Measurements from ENCODE around the gene RBBP8.

Gene RBBP8

GRCh38 chr18:22943847-22944246 is 10.7 kb downstream of the RBBP8 start:
- no peaks in the 10 kb centered on the region for H4K20me1 ChIP-seq (ENCODE audit: insufficient read depth)
- no peak for TF ChIP-seq CTCF (conservative IDR thresholded peaks at IDR 0.05; ENCODE audit: low read depth, low read length)
- H3K27ac ChIP-seq: no peak overlapping the region
- no peak overlapping the region for H3K4me3 ChIP-seq (IDR thresholded peaks at IDR 0.05; ENCODE audit: insufficient read depth, low read depth, low read length)
- no peak overlapping the region for H3K9ac ChIP-seq
- H3K79me2 ChIP-seq (ENCODE audit: insufficient read depth, low read depth): peaks cover 22% of the 10 kb centered on the region; the same call in 1 of the 2 replicates
- H2AFZ ChIP-seq (ENCODE audit: low read depth): no peak overlapping the region
- no peaks in the 10 kb centered on the region for H3K4me1 ChIP-seq (ENCODE audit: low read depth, poor library complexity, severe bottlenecking)
- H3K4me2 ChIP-seq: no peak overlapping the region
- no peaks in the 10 kb centered on the region for H3K27me3 ChIP-seq (ENCODE audit: insufficient read depth, low read depth)
- peaks cover 25% of the 10 kb centered on the region; the same call in 1 of the 2 replicates for H3K36me3 ChIP-seq (ENCODE audit: insufficient read depth)

- Histone ChIP-seq H3K9ac (no peak overlapping the region), H3K4me1 (ENCODE audit: low read depth, poor library complexity, severe bottlenecking) (no peaks in the 10 kb centered on the region), H3K27ac (no peak overlapping the region), H3K36me3 (ENCODE audit: insufficient read depth) (peaks cover 25% of the 10 kb centered on the region; the same call in 1 of the 2 replicates), H3K4me2 (no peak overlapping the region), H4K20me1 (ENCODE audit: insufficient read depth) (no peaks in the 10 kb centered on the region), H2AFZ (ENCODE audit: low read depth) (no peak overlapping the region), H3K79me2 (ENCODE audit: insufficient read depth, low read depth) (peaks cover 12% of the 10 kb centered on the region; the same call in 1 of the 2 replicates), H3K4me3 (IDR thresholded peaks at IDR 0.05; ENCODE audit: insufficient read depth, low read depth, low read length) (no peak overlapping the region), H3K27me3 (ENCODE audit: insufficient read depth, low read depth) (no peaks in the 10 kb centered on the region)
- no peak for TF ChIP-seq CTCF (conservative IDR thresholded peaks at IDR 0.05; ENCODE audit: low read depth, low read length)
Measured at GRCh38 chr18:22946217-22946616, 13.1 kb downstream of the RBBP8 start.

- no peak overlapping the region for H3K4me2 ChIP-seq
- peaks cover 7% of the 10 kb centered on the region; the same call in 1 of the 2 replicates for H3K79me2 ChIP-seq (ENCODE audit: insufficient read depth, low read depth)
- no peak overlapping the region for H2AFZ ChIP-seq (ENCODE audit: low read depth)
- TF ChIP-seq CTCF (conservative IDR thresholded peaks at IDR 0.05; ENCODE audit: low read depth, low read length): no peak
- no peak overlapping the region for H3K27ac ChIP-seq
- H3K4me1 ChIP-seq (ENCODE audit: low read depth, poor library complexity, severe bottlenecking): no peaks in the 10 kb centered on the region
- no peak overlapping the region for H3K9ac ChIP-seq
- H3K4me3 ChIP-seq (IDR thresholded peaks at IDR 0.05; ENCODE audit: insufficient read depth, low read depth, low read length): no peak overlapping the region
- no peaks in the 10 kb centered on the region for H3K27me3 ChIP-seq (ENCODE audit: insufficient read depth, low read depth)
- H4K20me1 ChIP-seq (ENCODE audit: insufficient read depth): no peaks in the 10 kb centered on the region
- peaks cover 21% of the 10 kb centered on the region; the same call in 1 of the 2 replicates for H3K36me3 ChIP-seq (ENCODE audit: insufficient read depth)
Measured at GRCh38 chr18:22946846-22947245, 13.7 kb downstream of the RBBP8 start.

- H3K79me2 ChIP-seq (ENCODE audit: insufficient read depth, low read depth): no peaks in the 10 kb centered on the region
- H3K36me3 ChIP-seq (ENCODE audit: insufficient read depth): 0 out of 2 replicates have a peak, but pooled peaks cover 10% of the 10 kb centered on the region
- no peak overlapping the region for H3K4me3 ChIP-seq (IDR thresholded peaks at IDR 0.05; ENCODE audit: insufficient read depth, low read depth, low read length)
- H3K27ac ChIP-seq: no peak overlapping the region
- H3K27me3 ChIP-seq (ENCODE audit: insufficient read depth, low read depth): no peaks in the 10 kb centered on the region
- no peaks in the 10 kb centered on the region for H4K20me1 ChIP-seq (ENCODE audit: insufficient read depth)
- no peak for TF ChIP-seq CTCF (conservative IDR thresholded peaks at IDR 0.05; ENCODE audit: low read depth, low read length)
- H3K4me2 ChIP-seq: no peak overlapping the region
- no peak overlapping the region for H2AFZ ChIP-seq (ENCODE audit: low read depth)
- H3K4me1 ChIP-seq (ENCODE audit: low read depth, poor library complexity, severe bottlenecking): peaks cover 4% of the 10 kb centered on the region
- no peak overlapping the region for H3K9ac ChIP-seq
Measured at GRCh38 chr18:22951823-22952222, 18.7 kb downstream of the RBBP8 start.

All from KMS-11 (cell line).